ENCODE data around the gene ISM1. TPM values are rescaled to one million over a fixed set of nuclear protein-coding genes. Genes with fewer than 3 reads are reported as not detected.

ISM1 gene
- total RNA-seq, 1 experiment from 2014 or later: 0.20 TPM

- Histone ChIP-seq H2BK120ac (ENCODE audit: low read depth, low read length, poor library complexity, severe bottlenecking) (no peak overlapping the region), H3K4me2 (ENCODE audit: insufficient read depth, insufficient read length, low read length) (no peak overlapping the region), H3K79me2 (ENCODE audit: insufficient read depth, low read length) (no peaks in the 10 kb centered on the region), H2BK12ac (ENCODE audit: insufficient read length, low read depth, low read length) (no peak overlapping the region), H4K91ac (ENCODE audit: insufficient read length, low read depth, low read length) (no peak overlapping the region), H2BK5ac (ENCODE audit: insufficient read length, low read length) (no peak overlapping the region), H2AFZ (ENCODE audit: low read length) (peak overlapping the region; percentile 3), H3T11ph (ENCODE audit: low read length) (no peak overlapping the region), H3K9me3 (ENCODE audit: control insufficient read depth, low read depth, low read length) (no peaks in the 10 kb centered on the region), H3K4ac (ENCODE audit: low read depth, low read length) (no peak overlapping the region), H3K27me3 (ENCODE audit: insufficient read depth, low read length) (no peaks in the 10 kb centered on the region), H3K4me1 (ENCODE audit: insufficient read depth, low read length) (no peaks in the 10 kb centered on the region), H3K56ac (ENCODE audit: insufficient read length, low read depth, low read length) (no peak overlapping the region), H2BK20ac (ENCODE audit: low read depth, low read length, poor library complexity, severe bottlenecking) (no peak overlapping the region), H3K18ac (ENCODE audit: insufficient read length, low read depth, low read length) (no peak overlapping the region), H3K23me2 (ENCODE audit: insufficient read length, low read depth, low read length, poor library complexity, severe bottlenecking) (no peaks in the 10 kb centered on the region), H2AK5ac (ENCODE audit: insufficient read length, low read length) (no peak overlapping the region), H4K5ac (ENCODE audit: insufficient read length, low read depth, low read length) (no peak overlapping the region), H3K14ac (ENCODE audit: insufficient read depth, low read length) (no peak overlapping the region), H3K79me1 (ENCODE audit: insufficient read depth, low read depth, low read length, poor library complexity, severe bottlenecking) (no peaks in the 10 kb centered on the region), H4K8ac (replicated peaks; ENCODE audit: insufficient read length, low read depth, low read length) (peak overlapping the region; percentile 12), H3K27ac (ENCODE audit: insufficient read length, low read depth, low read length) (no peak overlapping the region), H2BK15ac (ENCODE audit: low read depth, low read length) (no peak overlapping the region), H3K9ac (ENCODE audit: extremely low read depth, insufficient read length, low read length) (no peak overlapping the region), H3K23ac (ENCODE audit: insufficient read length, low read depth, low read length) (no peak overlapping the region), H4K20me1 (ENCODE audit: control insufficient read depth, insufficient read depth, insufficient read length) (no peaks in the 10 kb centered on the region)
- Mint-ChIP-seq H3K27ac (peak overlapping the region in 1 of 3 experiments; percentile 34; a peak in 1 of 7 replicates), H3K9me3 (peaks cover 6 to 7% of the 10 kb centered on the region in 2 experiments; a peak in 4 of 5 replicates), H3K27me3 (ENCODE audit: low read depth) (no peaks in the 10 kb centered on the region), H3K36me3 (ENCODE audit: insufficient read depth in 1 of 3, low read depth in 3 of 3) (peaks cover 0 to 7% (median 3%) of the 10 kb centered on the region in 3 experiments; a peak in 3 of 7 replicates), H3K4me1 (no peaks in the 10 kb centered on the region; a peak in 1 of 4 replicates), H3K4me3 (no peak overlapping the region; a peak in 1 of 5 replicates)
- no CpG with 5 or more reads among the region's 6 CpGs for WGBS (ENCODE audit: extremely low coverage, insufficient read length, low lambda C conversion rate)
- no peak for TF ChIP-seq CTCF (conservative IDR thresholded peaks at IDR 0.05)
- DNase-seq: no peak
Measured at GRCh38 chr20:13312300-13312699, 91.2 kb downstream of the ISM1 start.

Data from H9 (cell line).